Smooth muscle cell (in vitro differentiated cells): ENCODE data around the gene RIPOR3. TPM values are rescaled to one million over a fixed set of nuclear protein-coding genes. Genes with fewer than 3 reads are reported as not detected.
"Not testable (repeated sequence)": the region's sequence is repeated elsewhere in the genome, so short reads cannot be mapped to it uniquely, and the experiment has no call there.

ENCODE experiments used
- DNase-seq: peaks from one replicate; lab custom pipeline; 2025; ENCODE audit not compliant: unreplicated experiment; lab: John Stamatoyannopoulos, UW
- H2AFZ ChIP-seq: fragments of 200-600 bp; sonication (generic); 2 replicates; pipeline ENCODE4 v1.6.0; 2016; ENCODE audit warnings: antibody characterized with exemption, low read depth, mild to moderate bottlenecking
- H3F3A ChIP-seq: fragments of 200-600 bp; sonication (generic); 2 replicates; pipeline ENCODE4 v1.6.0; 2017; ENCODE audit warnings: antibody characterized with exemption, low read depth
- H3K27ac ChIP-seq: fragments of 200-600 bp; sonication (generic); 2 replicates; pipeline ENCODE4 v1.5.1; 2016; ENCODE audit warnings: low read depth, mild to moderate bottlenecking
- H3K27me3 ChIP-seq: fragments of 200-600 bp; sonication (generic); 2 replicates; pipeline ENCODE4 v1.6.1; 2016; ENCODE audit warnings: low read depth, mild to moderate bottlenecking
- H3K36me3 ChIP-seq: fragments of 200-600 bp; sonication (generic); 2 replicates; pipeline ENCODE4 v1.5.1; 2016; ENCODE audit warnings: low read depth
- H3K4me1 ChIP-seq: fragments of 200-600 bp; sonication (generic); 2 replicates; pipeline ENCODE4 v1.5.1; 2016; ENCODE audit warnings: low read depth
- H3K4me2 ChIP-seq: fragments of 200-600 bp; sonication (generic); 2 replicates; pipeline ENCODE4 v1.6.0; 2016; ENCODE audit warnings: mild to moderate bottlenecking
- H3K4me3 ChIP-seq: fragments of 200-600 bp; sonication (generic); 2 replicates; pipeline ENCODE4 v1.5.1; 2016; ENCODE audit warnings: mild to moderate bottlenecking
- H3K79me2 ChIP-seq: fragments of 200-600 bp; sonication (generic); 2 replicates; pipeline ENCODE4 v1.6.0; 2016; ENCODE audit warnings: low read depth, mild to moderate bottlenecking
- H3K9ac ChIP-seq: fragments of 200-600 bp; sonication (generic); 2 replicates; pipeline ENCODE4 v1.6.0; 2016; ENCODE audit warnings: low read depth
- H3K9me3 ChIP-seq: fragments of 200-600 bp; sonication (generic); replicated peaks from 2 replicates; pipeline ENCODE4 v1.5.1; 2016; ENCODE audit warnings: low read depth
- H4K20me1 ChIP-seq: fragments of 200-600 bp; sonication (generic); 2 replicates; pipeline ENCODE4 v1.6.0; 2016; ENCODE audit warnings: low read depth
- WGBS: methylation state at CpG from one replicate; pipeline ENCODE4 v1.1.7; 2016; ENCODE audit warnings: low lambda C conversion rate; 5-methylcytosine and 5-hydroxymethylcytosine counted together
- polyA plus RNA-seq: library from polyadenylated mRNA; unstranded; fragments of >200 nt; fragmentation: Nextera tagmentation; extraction: Ambion mirVana; gene quantifications from 2 replicates; pipeline ENCODE4 v1.2.1, GENCODE V29; 2016
- total RNA-seq: library from RNA; depleted of rRNA; stranded (reverse); fragments of >200 nt; gene quantifications from 2 replicates; pipeline ENCODE4 v1.2.3, GENCODE V29; 2014
- TF ChIP-seq, protein P1 (sequence below): fragments of 200-600 bp; sonication (generic); IDR thresholded peaks from 2 replicates; pipeline ENCODE4 v1.5.1; 2017; ENCODE audit warnings: borderline replicate concordance, mild to moderate bottlenecking, antibody characterized with exemption; ENCODE audit not compliant: insufficient read depth, poor library complexity, severe bottlenecking

The RIPOR3 gene
- total and polyA plus RNA-seq, 2 experiments from 2014 or later, result 0.18 to 1.2 TPM

DNA sequence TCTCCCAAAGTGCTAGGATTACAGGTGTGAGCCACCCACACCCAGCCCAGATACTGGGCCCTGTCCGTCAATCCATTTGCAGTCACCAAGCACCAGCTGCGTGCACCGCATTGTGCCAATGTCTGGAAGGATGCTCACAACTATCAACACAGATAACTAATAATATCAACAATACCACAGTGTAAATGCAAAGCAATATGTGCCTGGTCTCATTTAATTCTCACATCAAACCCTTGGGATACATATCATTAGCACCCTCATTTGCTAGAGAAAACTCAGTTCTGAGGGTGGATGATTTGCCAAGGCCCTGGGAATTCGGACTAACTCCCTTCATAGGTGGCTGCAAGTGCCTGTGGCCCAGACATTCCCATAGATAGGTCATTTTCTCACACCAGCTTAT, 14.5 kb downstream of the RIPOR3 start:
- H3K4me1 ChIP-seq, result no peaks in the 10 kb centered on the region
- no peak overlapping the region for H3K27ac ChIP-seq
- no peak overlapping the region for H3K9ac ChIP-seq
- H3K4me3 ChIP-seq, result no peak overlapping the region
- no peak for DNase-seq
- H3K9me3 ChIP-seq, result no peaks in the 10 kb centered on the region
- WGBS, result 98% methylated on average over 4 of the region's 4 CpGs
- H3K4me2 ChIP-seq, result no peak overlapping the region
- peaks cover 3% of the 10 kb centered on the region for H3F3A ChIP-seq
- H3K27me3 ChIP-seq, result no peaks in the 10 kb centered on the region
- no peaks in the 10 kb centered on the region for H3K79me2 ChIP-seq
- TF ChIP-seq, protein P1, sequence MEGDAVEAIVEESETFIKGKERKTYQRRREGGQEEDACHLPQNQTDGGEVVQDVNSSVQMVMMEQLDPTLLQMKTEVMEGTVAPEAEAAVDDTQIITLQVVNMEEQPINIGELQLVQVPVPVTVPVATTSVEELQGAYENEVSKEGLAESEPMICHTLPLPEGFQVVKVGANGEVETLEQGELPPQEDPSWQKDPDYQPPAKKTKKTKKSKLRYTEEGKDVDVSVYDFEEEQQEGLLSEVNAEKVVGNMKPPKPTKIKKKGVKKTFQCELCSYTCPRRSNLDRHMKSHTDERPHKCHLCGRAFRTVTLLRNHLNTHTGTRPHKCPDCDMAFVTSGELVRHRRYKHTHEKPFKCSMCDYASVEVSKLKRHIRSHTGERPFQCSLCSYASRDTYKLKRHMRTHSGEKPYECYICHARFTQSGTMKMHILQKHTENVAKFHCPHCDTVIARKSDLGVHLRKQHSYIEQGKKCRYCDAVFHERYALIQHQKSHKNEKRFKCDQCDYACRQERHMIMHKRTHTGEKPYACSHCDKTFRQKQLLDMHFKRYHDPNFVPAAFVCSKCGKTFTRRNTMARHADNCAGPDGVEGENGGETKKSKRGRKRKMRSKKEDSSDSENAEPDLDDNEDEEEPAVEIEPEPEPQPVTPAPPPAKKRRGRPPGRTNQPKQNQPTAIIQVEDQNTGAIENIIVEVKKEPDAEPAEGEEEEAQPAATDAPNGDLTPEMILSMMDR, result no peak
- no peak overlapping the region for H2AFZ ChIP-seq
- H3K36me3 ChIP-seq, result no peaks in the 10 kb centered on the region
- H4K20me1 ChIP-seq, result no peaks in the 10 kb centered on the region

DNA sequence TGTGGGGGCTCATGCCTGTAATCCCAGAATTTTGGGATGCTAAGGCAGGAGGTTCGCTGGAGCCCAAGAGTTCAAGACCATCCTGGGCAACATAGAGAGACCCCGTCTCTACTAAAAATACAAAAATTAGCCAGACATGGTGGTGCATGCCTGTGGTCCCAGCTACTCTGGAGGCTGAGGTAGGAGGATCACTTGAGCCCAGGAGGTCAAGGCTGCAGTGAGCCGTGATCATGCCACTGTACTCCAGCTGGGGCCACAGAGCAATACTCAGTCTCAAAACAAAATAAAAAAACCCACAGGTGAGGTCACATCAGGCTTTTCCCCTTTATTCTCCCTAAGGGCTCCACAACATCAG, 15.0 kb downstream of the RIPOR3 start:
- not testable (repeated sequence) for H3K27ac ChIP-seq, H2AFZ ChIP-seq, H4K20me1 ChIP-seq, H3K4me1 ChIP-seq, DNase-seq, H3K9ac ChIP-seq, H3K27me3 ChIP-seq, H3K4me2 ChIP-seq, H3K36me3 ChIP-seq, H3F3A ChIP-seq, H3K9me3 ChIP-seq, H3K4me3 ChIP-seq, H3K79me2 ChIP-seq
- WGBS, result 89% methylated on average over 3 of the region's 3 CpGs

DNA sequence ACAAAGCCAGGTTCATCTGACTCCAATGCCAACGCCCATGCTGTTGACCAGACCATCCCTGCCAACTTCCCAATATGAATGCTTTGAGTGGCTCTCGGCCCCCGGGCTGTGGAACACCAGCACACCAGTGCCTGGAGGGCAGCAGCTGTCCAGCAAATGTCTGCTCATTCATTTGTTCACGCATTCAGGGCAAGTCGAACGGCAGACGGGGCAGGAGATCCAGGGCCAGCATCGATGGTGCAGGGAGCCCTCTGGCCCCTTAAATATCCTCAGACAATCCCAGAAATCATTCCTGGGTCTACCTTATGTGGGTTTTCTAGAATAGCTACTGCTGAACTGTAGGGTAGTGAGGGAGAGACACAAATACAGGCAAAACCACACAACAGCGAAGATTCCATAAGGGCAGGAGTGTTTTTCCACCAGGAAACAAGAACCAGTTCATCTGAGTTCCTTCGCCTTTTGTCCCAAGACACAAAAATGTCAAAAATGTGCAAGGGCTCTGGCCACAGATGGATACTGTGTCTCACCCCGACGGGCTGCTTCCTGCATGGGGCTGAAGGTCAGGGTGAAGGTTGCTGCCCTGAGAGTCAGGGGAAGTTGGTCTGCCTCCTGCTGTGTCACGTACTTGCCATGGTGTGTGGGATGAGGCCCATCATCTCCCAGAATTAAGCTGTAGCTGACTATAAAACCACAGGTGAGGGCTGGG, 15.5 kb downstream of the RIPOR3 start:
- H3K27me3 ChIP-seq, result no peaks in the 10 kb centered on the region
- TF ChIP-seq, protein P1, result no peak
- WGBS, result 56% methylated on average over 13 of the region's 13 CpGs
- no peaks in the 10 kb centered on the region for H3K9me3 ChIP-seq
- no peak for DNase-seq
- peaks cover 3% of the 10 kb centered on the region for H3F3A ChIP-seq
- no peak overlapping the region for H3K4me3 ChIP-seq
- no peak overlapping the region for H2AFZ ChIP-seq
- no peak overlapping the region for H3K9ac ChIP-seq
- H3K36me3 ChIP-seq, result no peaks in the 10 kb centered on the region
- no peak overlapping the region for H3K27ac ChIP-seq
- no peak overlapping the region for H3K4me2 ChIP-seq
- H3K79me2 ChIP-seq, result no peaks in the 10 kb centered on the region
- no peaks in the 10 kb centered on the region for H3K4me1 ChIP-seq
- H4K20me1 ChIP-seq, result no peaks in the 10 kb centered on the region

DNA sequence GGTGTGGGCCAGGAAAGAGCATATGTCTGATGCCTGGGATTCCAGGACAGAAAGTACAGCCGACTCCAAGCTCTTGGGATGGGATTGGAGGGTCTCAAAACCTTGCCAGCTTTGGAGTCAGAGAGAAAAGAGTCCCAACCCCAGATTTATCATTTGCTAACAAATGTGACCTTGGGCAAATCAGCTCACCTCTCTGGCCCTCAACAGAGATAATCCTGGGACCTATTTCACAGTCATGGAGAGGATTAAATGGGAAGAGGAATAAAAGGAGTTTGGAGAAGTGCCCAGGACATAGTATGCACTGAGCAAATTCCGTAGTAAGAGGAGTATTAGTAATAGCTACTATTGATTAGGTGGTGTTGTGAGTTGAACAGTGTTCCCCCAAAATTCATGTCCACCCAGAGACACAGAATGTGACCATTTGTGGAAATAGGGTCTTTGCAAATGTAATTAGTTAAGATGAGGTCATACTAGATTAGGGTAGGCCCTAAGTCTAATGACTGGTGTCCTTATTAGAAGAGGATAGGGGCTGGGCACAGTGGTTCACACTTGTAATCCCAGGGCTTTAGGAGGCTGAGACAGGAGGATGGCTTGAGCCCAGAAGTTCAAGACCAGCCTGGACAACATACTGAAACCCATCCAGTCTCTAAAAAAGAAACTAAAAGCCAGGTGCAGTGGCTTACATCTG, 17.1 kb downstream of the RIPOR3 start:
- Histone ChIP-seq H3K27me3 (no peaks in the 10 kb centered on the region), H3K9me3 (no peaks in the 10 kb centered on the region), H3K4me1 (no peaks in the 10 kb centered on the region), H3K4me3 (no peak overlapping the region), H3K79me2 (no peaks in the 10 kb centered on the region), H3K27ac (no peak overlapping the region), H3K9ac (no peak overlapping the region), H3K36me3 (no peaks in the 10 kb centered on the region), H2AFZ (no peak overlapping the region), H3K4me2 (no peak overlapping the region), H4K20me1 (no peaks in the 10 kb centered on the region), H3F3A (peaks cover 3% of the 10 kb centered on the region)
- WGBS, result 40% methylated on average over 2 of the region's 2 CpGs
- no peak for DNase-seq
- TF ChIP-seq, protein P1, result no peak
